Panc1 (cell line): Measurements from ENCODE around the gene SMAD6. TPM values are rescaled to one million over a fixed set of nuclear protein-coding genes. Genes with fewer than 3 reads are reported as not detected.
A peak's percentile ranks its signal among the peaks of the same experiment; 100 is the strongest.

Experiments
- ATAC-seq: fragments of 200-7000 bp; cut with Tn5 transposase; 2 replicates; pipeline ENCODE4 v1.9.1; 2020; ENCODE audit warnings: mild to moderate bottlenecking, moderate library complexity
- BruUV-seq: library from RNA; stranded (reverse); fragments of 400-500 nt; replicated peaks from 2 replicates; lab custom pipeline; 2021; lab: Mats Ljungman, UMichigan
- CTCF ChIA-PET: fragments of 300-600 bp; sonication (Branson Sonifier 250); formaldehyde crosslinking; loops from one replicate; lab custom pipeline; 2022; ENCODE audit warnings: antibody characterized with exemption; lab: Charles Lee
- POLR2A ChIA-PET: fragments of 300-600 bp; sonication (Branson Sonifier 250); formaldehyde crosslinking; loops from one replicate; lab custom pipeline; 2022; ENCODE audit warnings: antibody characterized with exemption; lab: Charles Lee
- DNase-seq: peaks from one replicate; pipeline ENCODE4 v3.0.0-alpha.2; 2010; ENCODE audit warnings: low read depth, low spot score
- H3K27ac ChIP-seq: 2 replicates; pipeline ENCODE4 v1.5.1; 2011; ENCODE audit warnings: mild to moderate bottlenecking, low read length, inconsistent platforms
- H3K27me3 ChIP-seq: fragments of 200-500 bp; sonication (Bioruptor generic); 2 replicates; pipeline ENCODE4 v1.6.0; 2014; ENCODE audit warnings: low read length, inconsistent platforms; ENCODE audit not compliant: control insufficient read depth, insufficient read depth
- H3K36me3 ChIP-seq: fragments of 200-500 bp; sonication (Bioruptor generic); 2 replicates; pipeline ENCODE4 v1.5.1; 2014; ENCODE audit warnings: inconsistent platforms, mild to moderate bottlenecking, low read length, moderate library complexity; ENCODE audit not compliant: control insufficient read depth, insufficient read depth
- H3K4me1 ChIP-seq: 2 replicates; pipeline ENCODE4 v1.5.1; 2011; ENCODE audit warnings: inconsistent platforms, mild to moderate bottlenecking, low read length, moderate library complexity; ENCODE audit not compliant: control insufficient read depth, insufficient read depth
- H3K4me3 ChIP-seq, 2 experiments: 2 replicates each; pipeline ENCODE4 v1.5.1; 2011 to 2012; ENCODE audit warnings: low read depth in 2 of 2, low read length in 2 of 2, mild to moderate bottlenecking in 2 of 2, inconsistent platforms in 1 of 2, moderate library complexity in 1 of 2
- H3K9me3 ChIP-seq: fragments of 200-500 bp; sonication (Bioruptor generic); 2 replicates; pipeline ENCODE4 v1.5.1; 2014; ENCODE audit warnings: low read depth, mild to moderate bottlenecking, inconsistent platforms, low read length, moderate library complexity; ENCODE audit not compliant: control insufficient read depth, insufficient read depth
- CTCF ChIP-seq: fragments of 450-650 bp; IDR thresholded peaks from 2 replicates; pipeline ENCODE4 v1.5.1; 2017; ENCODE audit warnings: mild to moderate bottlenecking
- POLR2AphosphoS5 ChIP-seq: IDR thresholded peaks from 2 replicates; pipeline ENCODE4 v1.6.1; 2012; ENCODE audit warnings: mild to moderate bottlenecking, low read depth, low read length, moderate library complexity
- REST ChIP-seq, 2 experiments: IDR thresholded peaks; 2 replicates each; pipeline ENCODE4 v1.6.1; 2011 to 2012; ENCODE audit warnings: low read depth in 2 of 2, control low read depth in 1 of 2, low read length in 1 of 2, mild to moderate bottlenecking in 1 of 2, moderate library complexity in 1 of 2; ENCODE audit not compliant: insufficient read depth in 1 of 2
- SIN3A ChIP-seq: IDR thresholded peaks from 2 replicates; pipeline ENCODE4 v1.6.1; 2012; ENCODE audit warnings: low read depth, mild to moderate bottlenecking, low read length, moderate library complexity, borderline replicate concordance; ENCODE audit not compliant: insufficient read depth
- TCF7L2 ChIP-seq: IDR thresholded peaks from 2 replicates; pipeline ENCODE4 v1.6.1; 2011; ENCODE audit warnings: mild to moderate bottlenecking, low read depth, low read length, inconsistent platforms
- in situ Hi-C: cut with HindIII; loops from 2 replicates; pipeline ENCODE4 v1.10.0; 2016; ENCODE audit warnings: low sequenced_read_pairs, low pct_unique_long_range_greater_than_20kb
- intact Hi-C: fragments of 100-400 bp; cut with micrococcal nuclease; formaldehyde crosslinking; loops from one replicate; pipeline ENCODE4 v1.10.0; 2022; ENCODE audit not compliant: unreplicated experiment
- total RNA-seq: library from RNA; stranded (reverse); gene quantifications from one replicate; pipeline ENCODE4 v1.2.1, GENCODE V29; 2021; ENCODE audit not compliant: unreplicated experiment

The SMAD6 gene
- total RNA-seq, 1 experiment from 2014 or later: 45.9 TPM

DNA sequence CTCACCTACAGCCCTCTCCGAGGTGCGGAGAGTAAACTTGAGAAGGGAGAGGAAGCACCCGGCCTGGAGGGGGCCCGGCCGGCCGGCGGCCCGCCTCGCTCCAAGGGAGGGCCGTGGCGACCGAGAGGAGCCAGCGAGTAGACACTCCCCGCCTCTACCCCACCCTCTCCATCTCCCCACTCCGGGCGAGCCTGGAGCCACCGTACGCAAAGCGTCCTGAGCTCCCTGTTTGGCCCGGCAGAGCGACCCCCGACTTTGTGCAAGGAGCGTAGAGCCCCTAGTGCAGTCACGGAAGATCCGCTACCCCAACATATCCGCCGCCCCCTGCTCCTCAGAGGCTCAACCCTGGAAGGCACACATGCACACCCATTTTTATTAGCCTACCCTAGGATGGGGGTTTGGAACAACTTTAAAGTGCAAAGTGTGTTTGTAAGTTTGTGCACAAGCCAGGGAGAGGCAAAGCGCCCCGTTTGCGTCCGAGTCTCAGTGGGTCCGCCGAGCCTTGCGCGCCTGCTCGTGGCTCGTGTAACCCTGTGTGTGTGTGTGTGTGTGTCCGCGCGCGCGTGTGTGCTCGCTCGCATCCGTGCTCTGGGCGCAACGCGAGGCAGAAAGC is 508 bp upstream of the SMAD6 start:
- Histone ChIP-seq H3K9me3 (no peaks in the 10 kb centered on the region), H3K36me3 (no peaks in the 10 kb centered on the region), H3K4me1 (peaks cover 42% of the 10 kb centered on the region), H3K4me3 (peak overlapping the region; percentile 91 to 97), H3K27me3 (no peaks in the 10 kb centered on the region), H3K27ac (peak overlapping the region; percentile 95)
- TF ChIP-seq POLR2AphosphoS5 (no peak), CTCF (no peak), SIN3A (no peak), TCF7L2 (no peak), REST (IDR thresholded peaks at IDR 0.05; ENCODE audit: insufficient read depth in 1 of 2, low read depth in 2 of 2, low read length in 1 of 2) (0 out of 4 replicates have a peak, but pooled peaks of 1 of the 2 experiments have one; percentile 14)
- ATAC-seq: peak; percentile 57
- CTCF ChIA-PET: interaction anchor here (0.7 to 1.3 kb wide), 3 partner anchors 71 to 150 kb away, joined by 3 to 6 read pairs (median 6); no protein-coding TSS in a partner anchor
- POLR2A ChIA-PET: interaction anchor here (0.6 to 0.8 kb wide), 6 partner anchors 11 to 140 kb away, joined by 3 to 18 read pairs (median 4); no protein-coding TSS in a partner anchor
- DNase-seq: no peak
- intact Hi-C loops (no loop called here), in situ Hi-C loops (no loop called here)
- no TSS peak for BruUV-seq

DNA sequence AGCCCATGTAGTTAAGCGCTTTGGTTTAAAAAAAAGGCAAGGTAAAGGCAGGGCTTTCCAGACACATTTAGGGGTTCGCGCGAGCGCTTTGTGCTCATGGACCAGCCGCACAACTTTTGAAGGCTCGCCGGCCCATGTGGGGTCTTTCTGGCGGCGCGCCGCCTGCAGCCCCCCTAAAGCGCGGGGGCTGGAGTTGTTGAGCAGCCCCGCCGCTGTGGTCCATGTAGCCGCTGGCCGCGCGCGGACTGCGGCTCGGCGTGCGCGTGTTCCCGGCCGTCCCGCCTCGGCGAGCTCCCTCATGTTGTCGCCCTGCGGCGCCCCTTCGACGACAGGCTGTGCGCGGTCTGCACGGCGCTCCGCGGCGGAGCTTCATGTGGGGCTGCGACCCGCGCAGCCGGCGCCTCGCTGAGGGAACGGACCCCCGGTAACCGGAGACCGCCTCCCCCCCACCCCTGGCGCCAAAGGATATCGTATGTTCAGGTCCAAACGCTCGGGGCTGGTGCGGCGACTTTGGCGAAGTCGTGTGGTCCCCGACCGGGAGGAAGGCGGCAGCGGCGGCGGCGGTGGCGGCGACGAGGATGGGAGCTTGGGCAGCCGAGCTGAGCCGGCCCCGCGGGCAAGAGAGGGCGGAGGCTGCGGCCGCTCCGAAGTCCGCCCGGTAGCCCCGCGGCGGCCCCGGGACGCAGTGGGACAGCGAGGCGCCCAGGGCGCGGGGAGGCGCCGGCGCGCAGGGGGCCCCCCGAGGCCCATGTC is 927 bp downstream of the SMAD6 start:
- ATAC-seq: no peak
- CTCF ChIA-PET: interaction anchor here (0.7 to 0.8 kb wide), 2 partner anchors 65 to 70 kb away, joined by 3 read pairs; no protein-coding TSS in a partner anchor
- H3K4me3 ChIP-seq: peak overlapping the region; percentile 91 to 97
- no peaks in the 10 kb centered on the region for H3K27me3 ChIP-seq
- intact Hi-C loops: no loop called here
- no peak for DNase-seq
- no peaks in the 10 kb centered on the region for H3K9me3 ChIP-seq
- POLR2A ChIA-PET: interaction anchor here (0.6 to 1.0 kb wide), 3 partner anchors 17 to 389 kb away, joined by 3 to 4 read pairs (median 3); no protein-coding TSS in a partner anchor
- peak overlapping the region; percentile 99 for H3K27ac ChIP-seq
- in situ Hi-C loops: no loop called here
- BruUV-seq: TSS peak; percentile 86
- H3K4me1 ChIP-seq: peaks cover 55% of the 10 kb centered on the region
- TF ChIP-seq CTCF (no peak), SIN3A (0 out of 2 replicates have a peak, but pooled peaks have one; percentile 20)
- no peaks in the 10 kb centered on the region for H3K36me3 ChIP-seq
